Endothelial cell of umbilical vein (primary cell): ENCODE data around the gene GSG1L. TPM values are rescaled to one million over a fixed set of nuclear protein-coding genes. Genes with fewer than 3 reads are reported as not detected.

Source experiments
- BruUV-seq: library from RNA; stranded (reverse); fragments of 400-500 nt; replicated peaks from 2 replicates; lab custom pipeline; 2021; lab: Mats Ljungman, UMichigan
- CTCF ChIA-PET: fragments of 300-600, 350-600 bp; sonication (Branson Sonifier 250); formaldehyde crosslinking; loops from one replicate; lab custom pipeline; 2021; ENCODE audit warnings: antibody characterized with exemption, inconsistent platforms; lab: Charles Lee
- POLR2A ChIA-PET: fragments of 300-600, 350-600 bp; sonication (Branson Sonifier 250); formaldehyde crosslinking; loops from one replicate; lab custom pipeline; 2021; ENCODE audit warnings: antibody characterized with exemption, inconsistent platforms; lab: Charles Lee
- DNase-seq: peaks from one replicate; pipeline ENCODE4 v3.0.0-alpha.2; 2011; ENCODE audit warnings: low read depth, low spot score
- FAIRE-seq: peaks from 2 replicates; lab custom pipeline; 2011; peaks lifted over from hg19 to GRCh38; lab: Jason Lieb, UNC
- H2AFZ ChIP-seq: 2 replicates; pipeline ENCODE4 v1.6.0; 2012; ENCODE audit warnings: low read depth, low read length, control low read depth, inconsistent platforms
- H3K27ac ChIP-seq: 2 replicates; pipeline ENCODE4 v1.5.1; 2011; ENCODE audit warnings: low read depth, mild to moderate bottlenecking, control low read depth, low read length, moderate library complexity; ENCODE audit not compliant: insufficient read depth
- H3K27me3 ChIP-seq, 2 experiments: 2 replicates each; pipeline versions ENCODE4 v1.6.0 to v1.6.1; 2011; ENCODE audit warnings: low read length in 2 of 2, mixed read lengths in 1 of 2; ENCODE audit not compliant: control insufficient read depth in 2 of 2, insufficient read depth in 2 of 2
- H3K36me3 ChIP-seq, 2 experiments: 2 replicates in 1 of 2; 3 replicates in 1 of 2; pipeline ENCODE4 v1.5.1; 2011; ENCODE audit warnings: low read length in 2 of 2, mild to moderate bottlenecking in 1 of 2, moderate library complexity in 1 of 2; ENCODE audit not compliant: control insufficient read depth in 2 of 2, insufficient read depth in 2 of 2; ENCODE audit errors: extremely low read depth in 1 of 2
- H3K4me1 ChIP-seq: 3 replicates; pipeline ENCODE4 v1.5.1; 2011; ENCODE audit warnings: mild to moderate bottlenecking, low read length; ENCODE audit not compliant: control insufficient read depth, insufficient read depth; ENCODE audit errors: extremely low read depth
- H3K4me2 ChIP-seq: 2 replicates; pipeline ENCODE4 v1.6.1; 2011; ENCODE audit warnings: low read length, control low read depth, mixed read lengths; ENCODE audit not compliant: insufficient read depth
- H3K4me3 ChIP-seq, 3 experiments: fragments of 200-600 bp in 1 of 3; sonication (generic), shearing (Covaris generic) in 1 of 3; replicated peaks in 1 of 3; 2 replicates each; pipeline ENCODE4 v1.5.1; 2011 to 2016; ENCODE audit warnings: control low read depth in 3 of 3, low read length in 3 of 3, mild to moderate bottlenecking in 2 of 3, inconsistent platforms in 1 of 3, low read depth in 1 of 3, moderate library complexity in 1 of 3; ENCODE audit not compliant: insufficient read depth in 1 of 3
- H3K79me2 ChIP-seq: 2 replicates; pipeline ENCODE4 v1.6.0; 2012; ENCODE audit warnings: low read length, inconsistent platforms; ENCODE audit not compliant: control insufficient read depth, insufficient read depth
- H3K9ac ChIP-seq: replicated peaks from 2 replicates; pipeline ENCODE3; 2011; ENCODE audit warnings: low read length, control low read depth; ENCODE audit not compliant: insufficient read depth; ENCODE audit errors: extremely low read depth
- H3K9me1 ChIP-seq: replicated peaks from 3 replicates; pipeline ENCODE4 v1.6.0; 2011; ENCODE audit warnings: mild to moderate bottlenecking, low read length; ENCODE audit not compliant: control insufficient read depth, insufficient read depth; ENCODE audit errors: extremely low read depth
- H3K9me3 ChIP-seq: replicated peaks from 2 replicates; pipeline ENCODE4 v1.5.1; 2012; ENCODE audit warnings: low read length, inconsistent platforms; ENCODE audit not compliant: control insufficient read depth, insufficient read depth
- H4K20me1 ChIP-seq: replicated peaks from 2 replicates; pipeline ENCODE3; 2011; ENCODE audit warnings: mild to moderate bottlenecking, low read length; ENCODE audit not compliant: control insufficient read depth, insufficient read depth; ENCODE audit errors: extremely low read depth
- CTCF ChIP-seq, 2 donors: IDR thresholded peaks; 1 replicate in 1 of 2; 2 replicates in 1 of 2; pipeline ENCODE4 v1.5.1; 2011; ENCODE audit warnings: low read length in 2 of 2, mild to moderate bottlenecking in 2 of 2, moderate library complexity in 2 of 2, control low read depth in 1 of 2, inconsistent platforms in 1 of 2, low read depth in 1 of 2; ENCODE audit not compliant: insufficient read depth in 1 of 2; ENCODE audit errors: extremely low read depth in 1 of 2
- EZH2 ChIP-seq: IDR thresholded peaks from 2 replicates; pipeline ENCODE4 v1.6.1; 2012; ENCODE audit warnings: borderline replicate concordance, low read depth, mild to moderate bottlenecking, moderate library complexity, low read length, inconsistent platforms; ENCODE audit not compliant: severe bottlenecking
- FOS ChIP-seq: IDR thresholded peaks from 2 replicates; pipeline ENCODE4 v1.6.1; 2011; ENCODE audit warnings: mild to moderate bottlenecking, low read length, moderate library complexity, borderline replicate concordance; ENCODE audit not compliant: insufficient read depth
- GATA2 ChIP-seq: IDR thresholded peaks from 2 replicates; pipeline ENCODE4 v1.7.0; 2011; ENCODE audit warnings: low read depth, mild to moderate bottlenecking, moderate library complexity, mixed read lengths, low read length; ENCODE audit not compliant: insufficient read length, insufficient read depth
- JUN ChIP-seq: IDR thresholded peaks from 2 replicates; pipeline ENCODE4 v1.6.1; 2011; ENCODE audit warnings: borderline replicate concordance, low read depth; ENCODE audit not compliant: insufficient read length, insufficient read depth
- MAX ChIP-seq: IDR thresholded peaks from 2 replicates; pipeline ENCODE4 v1.6.1; 2011; ENCODE audit not compliant: insufficient read depth, insufficient read length
- MYC ChIP-seq: IDR thresholded peaks from one replicate; pipeline ENCODE4 v1.6.1; 2011; ENCODE audit warnings: mild to moderate bottlenecking, low read depth, low read length
- POLR2AphosphoS5 ChIP-seq: IDR thresholded peaks from 2 replicates; pipeline ENCODE4 v1.6.1; 2012; ENCODE audit warnings: low read depth, mild to moderate bottlenecking, control low read depth, low read length, moderate library complexity; ENCODE audit not compliant: insufficient read depth
- dilution Hi-C: fragments of 300-500 bp; cut with MboI; formaldehyde crosslinking; loops from one replicate; pipeline ENCODE4 v1.15.0; 2019; ENCODE audit warnings: low sequenced_read_pairs; ENCODE audit not compliant: extremely low pct_ligation_motif_present
- intact Hi-C: fragments of 100-400 bp; cut with micrococcal nuclease; formaldehyde crosslinking; loops from one replicate; pipeline ENCODE4 v1.10.0; 2022
- polyA plus RNA-seq, 4 experiments: library from polyadenylated mRNA; depleted of rRNA in 3 of 4; stranded (reverse) in 3 of 4; unstranded in 1 of 4; fragments of >200 nt; gene quantifications; 2 replicates each; pipeline versions ENCODE4 v1.2.1 to v1.2.3, GENCODE V29; 2011 to 2012; ENCODE audit warnings: missing spikeins in 1 of 4
- total RNA-seq: library from RNA; stranded (reverse); gene quantifications from 2 replicates; pipeline ENCODE4 v1.2.3, GENCODE V29; 2021

Gene GSG1L
- total and polyA plus RNA-seq, 2 donors (not counting 3 experiments of a cell fraction or from before 2014, with no cell fraction given) = 0.06 TPM; not detected in 1

GRCh38 chr16:28025631-28026030 lies 37.9 kb downstream of the GSG1L start:
- dilution Hi-C loops (no loop called here), intact Hi-C loops (no loop called here)
- ChIA-PET POLR2A (no interaction called here), CTCF (no interaction called here)
- H4K20me1 ChIP-seq = no peaks in the 10 kb centered on the region
- H3K4me2 ChIP-seq = no peak overlapping the region
- no peaks in the 10 kb centered on the region for H3K9me1 ChIP-seq
- H3K4me1 ChIP-seq = no peaks in the 10 kb centered on the region
- BruUV-seq = no TSS peak
- TF ChIP-seq FOS = no peak
- no peak for TF ChIP-seq JUN
- no peak for TF ChIP-seq POLR2AphosphoS5
- TF ChIP-seq EZH2 = no peak
- TF ChIP-seq MAX = no peak
- no peak for TF ChIP-seq MYC
- TF ChIP-seq CTCF (IDR thresholded peaks at IDR 0.05; ENCODE audit: extremely low read depth in 1 of 2, insufficient read depth in 1 of 2, low read depth in 1 of 2, low read length in 2 of 2) = no peak
- no peak for TF ChIP-seq GATA2
- no peaks in the 10 kb centered on the region for H3K9me3 ChIP-seq
- no peaks in the 10 kb centered on the region for H3K79me2 ChIP-seq
- H3K4me3 ChIP-seq = no peak overlapping the region
- DNase-seq (no peak), FAIRE-seq (no peak)
- H3K27me3 ChIP-seq = no peaks in the 10 kb centered on the region
- no peak overlapping the region for H3K9ac ChIP-seq
- no peak overlapping the region for H3K27ac ChIP-seq
- no peak overlapping the region for H2AFZ ChIP-seq
- H3K36me3 ChIP-seq = no peaks in the 10 kb centered on the region
